Endothelial cell of umbilical vein (primary cell): ENCODE results near the gene ZPLD1. TPM values are rescaled to one million over a fixed set of nuclear protein-coding genes. Genes with fewer than 3 reads are reported as not detected.

Source experiments
- BruUV-seq: library from RNA; stranded (reverse); fragments of 400-500 nt; replicated peaks from 2 replicates; lab custom pipeline; 2021; lab: Mats Ljungman, UMichigan
- CTCF ChIA-PET: fragments of 300-600, 350-600 bp; sonication (Branson Sonifier 250); formaldehyde crosslinking; loops from one replicate; lab custom pipeline; 2021; ENCODE audit warnings: antibody characterized with exemption, inconsistent platforms; lab: Charles Lee
- POLR2A ChIA-PET: fragments of 300-600, 350-600 bp; sonication (Branson Sonifier 250); formaldehyde crosslinking; loops from one replicate; lab custom pipeline; 2021; ENCODE audit warnings: antibody characterized with exemption, inconsistent platforms; lab: Charles Lee
- DNase-seq: peaks from one replicate; pipeline ENCODE4 v3.0.0-alpha.2; 2011; ENCODE audit warnings: low read depth, low spot score
- FAIRE-seq: peaks from 2 replicates; lab custom pipeline; 2011; peaks lifted over from hg19 to GRCh38; lab: Jason Lieb, UNC
- H2AFZ ChIP-seq: 2 replicates; pipeline ENCODE4 v1.6.0; 2012; ENCODE audit warnings: low read depth, low read length, control low read depth, inconsistent platforms
- H3K27ac ChIP-seq: 2 replicates; pipeline ENCODE4 v1.5.1; 2011; ENCODE audit warnings: low read depth, mild to moderate bottlenecking, control low read depth, low read length, moderate library complexity; ENCODE audit not compliant: insufficient read depth
- H3K27me3 ChIP-seq, 2 experiments: 2 replicates each; pipeline versions ENCODE4 v1.6.0 to v1.6.1; 2011; ENCODE audit warnings: low read length in 2 of 2, mixed read lengths in 1 of 2; ENCODE audit not compliant: control insufficient read depth in 2 of 2, insufficient read depth in 2 of 2
- H3K36me3 ChIP-seq, 2 experiments: 2 replicates in 1 of 2; 3 replicates in 1 of 2; pipeline ENCODE4 v1.5.1; 2011; ENCODE audit warnings: low read length in 2 of 2, mild to moderate bottlenecking in 1 of 2, moderate library complexity in 1 of 2; ENCODE audit not compliant: control insufficient read depth in 2 of 2, insufficient read depth in 2 of 2; ENCODE audit errors: extremely low read depth in 1 of 2
- H3K4me1 ChIP-seq: 3 replicates; pipeline ENCODE4 v1.5.1; 2011; ENCODE audit warnings: mild to moderate bottlenecking, low read length; ENCODE audit not compliant: control insufficient read depth, insufficient read depth; ENCODE audit errors: extremely low read depth
- H3K4me2 ChIP-seq: 2 replicates; pipeline ENCODE4 v1.6.1; 2011; ENCODE audit warnings: low read length, control low read depth, mixed read lengths; ENCODE audit not compliant: insufficient read depth
- H3K4me3 ChIP-seq, 3 experiments: fragments of 200-600 bp in 1 of 3; sonication (generic), shearing (Covaris generic) in 1 of 3; replicated peaks in 1 of 3; 2 replicates each; pipeline ENCODE4 v1.5.1; 2011 to 2016; ENCODE audit warnings: control low read depth in 3 of 3, low read length in 3 of 3, mild to moderate bottlenecking in 2 of 3, inconsistent platforms in 1 of 3, low read depth in 1 of 3, moderate library complexity in 1 of 3; ENCODE audit not compliant: insufficient read depth in 1 of 3
- H3K79me2 ChIP-seq: 2 replicates; pipeline ENCODE4 v1.6.0; 2012; ENCODE audit warnings: low read length, inconsistent platforms; ENCODE audit not compliant: control insufficient read depth, insufficient read depth
- H3K9ac ChIP-seq: replicated peaks from 2 replicates; pipeline ENCODE3; 2011; ENCODE audit warnings: low read length, control low read depth; ENCODE audit not compliant: insufficient read depth; ENCODE audit errors: extremely low read depth
- H3K9me1 ChIP-seq: replicated peaks from 3 replicates; pipeline ENCODE4 v1.6.0; 2011; ENCODE audit warnings: mild to moderate bottlenecking, low read length; ENCODE audit not compliant: control insufficient read depth, insufficient read depth; ENCODE audit errors: extremely low read depth
- H3K9me3 ChIP-seq: replicated peaks from 2 replicates; pipeline ENCODE4 v1.5.1; 2012; ENCODE audit warnings: low read length, inconsistent platforms; ENCODE audit not compliant: control insufficient read depth, insufficient read depth
- H4K20me1 ChIP-seq: replicated peaks from 2 replicates; pipeline ENCODE3; 2011; ENCODE audit warnings: mild to moderate bottlenecking, low read length; ENCODE audit not compliant: control insufficient read depth, insufficient read depth; ENCODE audit errors: extremely low read depth
- FOS ChIP-seq: IDR thresholded peaks from 2 replicates; pipeline ENCODE4 v1.6.1; 2011; ENCODE audit warnings: mild to moderate bottlenecking, low read length, moderate library complexity, borderline replicate concordance; ENCODE audit not compliant: insufficient read depth
- JUN ChIP-seq: IDR thresholded peaks from 2 replicates; pipeline ENCODE4 v1.6.1; 2011; ENCODE audit warnings: borderline replicate concordance, low read depth; ENCODE audit not compliant: insufficient read length, insufficient read depth
- MYC ChIP-seq: IDR thresholded peaks from one replicate; pipeline ENCODE4 v1.6.1; 2011; ENCODE audit warnings: mild to moderate bottlenecking, low read depth, low read length
- POLR2A ChIP-seq: IDR thresholded peaks from 2 replicates; pipeline ENCODE4 v1.6.1; 2012; ENCODE audit warnings: low read depth, mild to moderate bottlenecking, control low read depth, low read length
- POLR2AphosphoS5 ChIP-seq: IDR thresholded peaks from 2 replicates; pipeline ENCODE4 v1.6.1; 2012; ENCODE audit warnings: low read depth, mild to moderate bottlenecking, control low read depth, low read length, moderate library complexity; ENCODE audit not compliant: insufficient read depth
- dilution Hi-C: fragments of 300-500 bp; cut with MboI; formaldehyde crosslinking; loops from one replicate; pipeline ENCODE4 v1.15.0; 2019; ENCODE audit warnings: low sequenced_read_pairs; ENCODE audit not compliant: extremely low pct_ligation_motif_present
- intact Hi-C: fragments of 100-400 bp; cut with micrococcal nuclease; formaldehyde crosslinking; loops from one replicate; pipeline ENCODE4 v1.10.0; 2022
- polyA plus RNA-seq, 4 experiments: library from polyadenylated mRNA; depleted of rRNA in 3 of 4; stranded (reverse) in 3 of 4; unstranded in 1 of 4; fragments of >200 nt; gene quantifications; 2 replicates each; pipeline versions ENCODE4 v1.2.1 to v1.2.3, GENCODE V29; 2011 to 2012; ENCODE audit warnings: missing spikeins in 1 of 4
- total RNA-seq: library from RNA; stranded (reverse); gene quantifications from 2 replicates; pipeline ENCODE4 v1.2.3, GENCODE V29; 2021
- TF ChIP-seq, protein P1 (sequence below): IDR thresholded peaks from 2 replicates; pipeline ENCODE4 v1.6.1; 2011; ENCODE audit not compliant: insufficient read depth, insufficient read length
- TF ChIP-seq, protein P2 (sequence below), 2 donors: IDR thresholded peaks; 1 replicate in 1 of 2; 2 replicates in 1 of 2; pipeline ENCODE4 v1.5.1; 2011; ENCODE audit warnings: low read length in 2 of 2, mild to moderate bottlenecking in 2 of 2, moderate library complexity in 2 of 2, control low read depth in 1 of 2, inconsistent platforms in 1 of 2, low read depth in 1 of 2; ENCODE audit not compliant: insufficient read depth in 1 of 2; ENCODE audit errors: extremely low read depth in 1 of 2

ZPLD1 gene
- total and polyA plus RNA-seq, 2 donors (not counting 3 experiments of a cell fraction or from before 2014, with no cell fraction given) = not detected

DNA sequence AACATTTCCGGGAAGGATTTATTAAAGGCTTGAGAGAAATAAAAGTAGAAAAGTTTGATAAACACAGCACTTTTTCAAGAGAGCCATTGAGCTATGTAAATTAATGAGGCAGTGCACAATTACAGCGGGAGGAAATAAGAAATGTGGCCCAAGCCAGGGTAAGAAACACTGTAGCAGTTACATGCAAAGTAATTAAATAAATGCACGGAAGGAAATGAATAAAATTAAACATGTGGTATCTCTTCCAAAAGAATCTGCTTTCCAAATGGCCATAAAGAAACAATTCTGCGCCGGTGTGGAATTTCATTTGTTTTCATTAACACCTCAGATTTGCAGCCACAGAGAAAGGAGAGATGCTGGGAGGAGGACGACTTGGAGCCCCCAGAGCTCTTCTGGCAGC is 35.3 kb downstream of the ZPLD1 start:
- dilution Hi-C loops = no loop called here
- no peaks in the 10 kb centered on the region for H3K79me2 ChIP-seq
- intact Hi-C loops = no loop called here
- no peak for FAIRE-seq
- no peak overlapping the region for H2AFZ ChIP-seq
- no peak overlapping the region for H3K27ac ChIP-seq
- no TSS peak for BruUV-seq
- H3K9me1 ChIP-seq = no peaks in the 10 kb centered on the region
- H3K4me1 ChIP-seq = no peaks in the 10 kb centered on the region
- TF ChIP-seq, protein P1, sequence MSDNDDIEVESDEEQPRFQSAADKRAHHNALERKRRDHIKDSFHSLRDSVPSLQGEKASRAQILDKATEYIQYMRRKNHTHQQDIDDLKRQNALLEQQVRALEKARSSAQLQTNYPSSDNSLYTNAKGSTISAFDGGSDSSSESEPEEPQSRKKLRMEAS = no peak
- TF ChIP-seq FOS = no peak
- TF ChIP-seq POLR2A = no peak
- TF ChIP-seq JUN = no peak
- TF ChIP-seq, protein P2, sequence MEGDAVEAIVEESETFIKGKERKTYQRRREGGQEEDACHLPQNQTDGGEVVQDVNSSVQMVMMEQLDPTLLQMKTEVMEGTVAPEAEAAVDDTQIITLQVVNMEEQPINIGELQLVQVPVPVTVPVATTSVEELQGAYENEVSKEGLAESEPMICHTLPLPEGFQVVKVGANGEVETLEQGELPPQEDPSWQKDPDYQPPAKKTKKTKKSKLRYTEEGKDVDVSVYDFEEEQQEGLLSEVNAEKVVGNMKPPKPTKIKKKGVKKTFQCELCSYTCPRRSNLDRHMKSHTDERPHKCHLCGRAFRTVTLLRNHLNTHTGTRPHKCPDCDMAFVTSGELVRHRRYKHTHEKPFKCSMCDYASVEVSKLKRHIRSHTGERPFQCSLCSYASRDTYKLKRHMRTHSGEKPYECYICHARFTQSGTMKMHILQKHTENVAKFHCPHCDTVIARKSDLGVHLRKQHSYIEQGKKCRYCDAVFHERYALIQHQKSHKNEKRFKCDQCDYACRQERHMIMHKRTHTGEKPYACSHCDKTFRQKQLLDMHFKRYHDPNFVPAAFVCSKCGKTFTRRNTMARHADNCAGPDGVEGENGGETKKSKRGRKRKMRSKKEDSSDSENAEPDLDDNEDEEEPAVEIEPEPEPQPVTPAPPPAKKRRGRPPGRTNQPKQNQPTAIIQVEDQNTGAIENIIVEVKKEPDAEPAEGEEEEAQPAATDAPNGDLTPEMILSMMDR (IDR thresholded peaks at IDR 0.05; ENCODE audit: extremely low read depth in 1 of 2, insufficient read depth in 1 of 2, low read depth in 1 of 2, low read length in 2 of 2) = no peak
- H4K20me1 ChIP-seq = no peaks in the 10 kb centered on the region
- no peaks in the 10 kb centered on the region for H3K36me3 ChIP-seq
- DNase-seq = no peak
- H3K9ac ChIP-seq = no peak overlapping the region
- H3K4me2 ChIP-seq = no peak overlapping the region
- ChIA-PET POLR2A (no interaction called here), CTCF (interaction anchor here (1.2 to 1.3 kb wide), 2 partner anchors 8 to 241 kb away, joined by 3 read pairs; no protein-coding TSS in a partner anchor)
- no peaks in the 10 kb centered on the region for H3K9me3 ChIP-seq
- peaks cover 0 to 10% of the 10 kb centered on the region in 2 experiments for H3K27me3 ChIP-seq
- no peak overlapping the region for H3K4me3 ChIP-seq

DNA sequence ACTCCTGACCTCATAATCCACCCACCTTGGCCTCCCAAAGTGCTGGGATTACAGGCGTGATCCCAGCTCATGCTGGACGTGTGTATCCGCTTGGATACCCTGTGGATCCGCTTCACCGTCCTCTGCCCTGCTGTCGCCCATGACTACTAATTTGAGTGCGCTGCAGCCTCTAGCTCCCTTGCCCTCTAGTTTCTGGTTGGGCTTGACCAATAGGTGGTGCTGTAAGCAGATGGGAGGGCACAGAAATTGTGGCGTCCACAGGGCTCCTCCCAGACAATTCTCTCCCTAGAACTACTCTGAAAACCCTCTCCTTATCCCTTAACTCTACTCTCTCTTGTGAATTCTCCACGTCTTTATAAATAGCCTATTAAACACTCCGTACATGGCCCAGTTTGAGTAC is 36.2 kb downstream of the ZPLD1 start:
- Histone ChIP-seq H3K36me3 (no peaks in the 10 kb centered on the region), H3K4me3 (no peak overlapping the region), H3K79me2 (no peaks in the 10 kb centered on the region), H3K27me3 (peaks cover 0 to 7% of the 10 kb centered on the region in 2 experiments), H2AFZ (no peak overlapping the region), H3K27ac (no peak overlapping the region), H3K9me1 (no peaks in the 10 kb centered on the region), H3K9ac (no peak overlapping the region), H4K20me1 (no peaks in the 10 kb centered on the region), H3K9me3 (no peaks in the 10 kb centered on the region), H3K4me2 (no peak overlapping the region), H3K4me1 (no peaks in the 10 kb centered on the region)
- dilution Hi-C loops (no loop called here), intact Hi-C loops (no loop called here)
- no peak for TF ChIP-seq MYC
- TF ChIP-seq POLR2AphosphoS5 = no peak
- DNase-seq (no peak), FAIRE-seq (no peak)
- ChIA-PET POLR2A (no interaction called here), CTCF (interaction anchor here (1.0 kb wide), 1 partner anchor 9 kb away, joined by 3 read pairs; no protein-coding TSS in a partner anchor)
- no TSS peak for BruUV-seq
